Epithelial cell of esophagus (primary cell): ENCODE measurements around the gene NCAPD2.
"Not testable (repeated sequence)": the region's sequence is repeated elsewhere in the genome, so short reads cannot be mapped to it uniquely, and the experiment has no call there.

ENCODE experiments used
- DNase-seq: peaks from one replicate; pipeline ENCODE4 v3.0.0; 2010; ENCODE audit warnings: low read depth
- H3K4me3 ChIP-seq: 2 replicates; pipeline ENCODE4 v1.5.1; 2011; ENCODE audit warnings: mild to moderate bottlenecking, low read length, control low read depth
- TF ChIP-seq, protein P1 (sequence below): IDR thresholded peaks from 2 replicates; pipeline ENCODE4 v1.5.1; 2011; ENCODE audit warnings: low read depth, mild to moderate bottlenecking, low read length, control low read depth, inconsistent platforms; ENCODE audit not compliant: insufficient read depth; ENCODE audit errors: missing control alignments

NCAPD2 gene

DNA sequence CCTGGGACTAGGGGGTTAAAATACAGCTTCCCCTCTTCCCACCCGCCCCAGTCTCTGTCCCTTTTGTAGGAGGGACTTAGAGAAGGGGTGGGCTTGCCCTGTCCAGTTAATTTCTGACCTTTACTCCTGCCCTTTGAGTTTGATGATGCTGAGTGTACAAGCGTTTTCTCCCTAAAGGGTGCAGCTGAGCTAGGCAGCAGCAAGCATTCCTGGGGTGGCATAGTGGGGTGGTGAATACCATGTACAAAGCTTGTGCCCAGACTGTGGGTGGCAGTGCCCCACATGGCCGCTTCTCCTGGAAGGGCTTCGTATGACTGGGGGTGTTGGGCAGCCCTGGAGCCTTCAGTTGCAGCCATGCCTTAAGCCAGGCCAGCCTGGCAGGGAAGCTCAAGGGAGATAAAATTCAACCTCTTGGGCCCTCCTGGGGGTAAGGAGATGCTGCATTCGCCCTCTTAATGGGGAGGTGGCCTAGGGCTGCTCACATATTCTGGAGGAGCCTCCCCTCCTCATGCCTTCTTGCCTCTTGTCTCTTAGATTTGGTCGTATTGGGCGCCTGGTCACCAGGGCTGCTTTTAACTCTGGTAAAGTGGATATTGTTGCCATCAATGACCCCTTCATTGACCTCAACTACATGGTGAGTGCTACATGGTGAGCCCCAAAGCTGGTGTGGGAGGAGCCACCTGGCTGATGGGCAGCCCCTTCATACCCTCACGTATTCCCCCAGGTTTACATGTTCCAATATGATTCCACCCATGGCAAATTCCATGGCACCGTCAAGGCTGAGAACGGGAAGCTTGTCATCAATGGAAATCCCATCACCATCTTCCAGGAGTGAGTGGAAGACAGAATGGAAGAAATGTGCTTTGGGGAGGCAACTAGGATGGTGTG lies 42.3 kb downstream of the NCAPD2 start:
- no peak for DNase-seq
- H3K4me3 ChIP-seq, result peak overlapping the region; percentile 97
- TF ChIP-seq, protein P1, sequence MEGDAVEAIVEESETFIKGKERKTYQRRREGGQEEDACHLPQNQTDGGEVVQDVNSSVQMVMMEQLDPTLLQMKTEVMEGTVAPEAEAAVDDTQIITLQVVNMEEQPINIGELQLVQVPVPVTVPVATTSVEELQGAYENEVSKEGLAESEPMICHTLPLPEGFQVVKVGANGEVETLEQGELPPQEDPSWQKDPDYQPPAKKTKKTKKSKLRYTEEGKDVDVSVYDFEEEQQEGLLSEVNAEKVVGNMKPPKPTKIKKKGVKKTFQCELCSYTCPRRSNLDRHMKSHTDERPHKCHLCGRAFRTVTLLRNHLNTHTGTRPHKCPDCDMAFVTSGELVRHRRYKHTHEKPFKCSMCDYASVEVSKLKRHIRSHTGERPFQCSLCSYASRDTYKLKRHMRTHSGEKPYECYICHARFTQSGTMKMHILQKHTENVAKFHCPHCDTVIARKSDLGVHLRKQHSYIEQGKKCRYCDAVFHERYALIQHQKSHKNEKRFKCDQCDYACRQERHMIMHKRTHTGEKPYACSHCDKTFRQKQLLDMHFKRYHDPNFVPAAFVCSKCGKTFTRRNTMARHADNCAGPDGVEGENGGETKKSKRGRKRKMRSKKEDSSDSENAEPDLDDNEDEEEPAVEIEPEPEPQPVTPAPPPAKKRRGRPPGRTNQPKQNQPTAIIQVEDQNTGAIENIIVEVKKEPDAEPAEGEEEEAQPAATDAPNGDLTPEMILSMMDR, result no peak

DNA sequence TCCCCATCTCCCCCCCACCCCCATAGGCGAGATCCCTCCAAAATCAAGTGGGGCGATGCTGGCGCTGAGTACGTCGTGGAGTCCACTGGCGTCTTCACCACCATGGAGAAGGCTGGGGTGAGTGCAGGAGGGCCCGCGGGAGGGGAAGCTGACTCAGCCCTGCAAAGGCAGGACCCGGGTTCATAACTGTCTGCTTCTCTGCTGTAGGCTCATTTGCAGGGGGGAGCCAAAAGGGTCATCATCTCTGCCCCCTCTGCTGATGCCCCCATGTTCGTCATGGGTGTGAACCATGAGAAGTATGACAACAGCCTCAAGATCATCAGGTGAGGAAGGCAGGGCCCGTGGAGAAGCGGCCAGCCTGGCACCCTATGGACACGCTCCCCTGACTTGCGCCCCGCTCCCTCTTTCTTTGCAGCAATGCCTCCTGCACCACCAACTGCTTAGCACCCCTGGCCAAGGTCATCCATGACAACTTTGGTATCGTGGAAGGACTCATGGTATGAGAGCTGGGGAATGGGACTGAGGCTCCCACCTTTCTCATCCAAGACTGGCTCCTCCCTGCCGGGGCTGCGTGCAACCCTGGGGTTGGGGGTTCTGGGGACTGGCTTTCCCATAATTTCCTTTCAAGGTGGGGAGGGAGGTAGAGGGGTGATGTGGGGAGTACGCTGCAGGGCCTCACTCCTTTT lies 43.1 kb downstream of the NCAPD2 start:
- TF ChIP-seq, protein P1, result no peak
- H3K4me3 ChIP-seq, result peak overlapping the region; percentile 97
- no peak for DNase-seq

DNA sequence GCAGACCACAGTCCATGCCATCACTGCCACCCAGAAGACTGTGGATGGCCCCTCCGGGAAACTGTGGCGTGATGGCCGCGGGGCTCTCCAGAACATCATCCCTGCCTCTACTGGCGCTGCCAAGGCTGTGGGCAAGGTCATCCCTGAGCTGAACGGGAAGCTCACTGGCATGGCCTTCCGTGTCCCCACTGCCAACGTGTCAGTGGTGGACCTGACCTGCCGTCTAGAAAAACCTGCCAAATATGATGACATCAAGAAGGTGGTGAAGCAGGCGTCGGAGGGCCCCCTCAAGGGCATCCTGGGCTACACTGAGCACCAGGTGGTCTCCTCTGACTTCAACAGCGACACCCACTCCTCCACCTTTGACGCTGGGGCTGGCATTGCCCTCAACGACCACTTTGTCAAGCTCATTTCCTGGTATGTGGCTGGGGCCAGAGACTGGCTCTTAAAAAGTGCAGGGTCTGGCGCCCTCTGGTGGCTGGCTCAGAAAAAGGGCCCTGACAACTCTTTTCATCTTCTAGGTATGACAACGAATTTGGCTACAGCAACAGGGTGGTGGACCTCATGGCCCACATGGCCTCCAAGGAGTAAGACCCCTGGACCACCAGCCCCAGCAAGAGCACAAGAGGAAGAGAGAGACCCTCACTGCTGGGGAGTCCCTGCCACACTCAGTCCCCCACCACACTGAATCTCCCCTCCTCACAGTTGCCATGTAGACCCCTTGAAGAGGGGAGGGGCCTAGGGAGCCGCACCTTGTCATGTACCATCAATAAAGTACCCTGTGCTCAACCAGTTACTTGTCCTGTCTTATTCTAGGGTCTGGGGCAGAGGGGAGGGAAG lies 43.9 kb downstream of the NCAPD2 start:
- TF ChIP-seq, protein P1, result peak; percentile 75
- not testable (repeated sequence) for H3K4me3 ChIP-seq
- peak; percentile 87 for DNase-seq

DNA sequence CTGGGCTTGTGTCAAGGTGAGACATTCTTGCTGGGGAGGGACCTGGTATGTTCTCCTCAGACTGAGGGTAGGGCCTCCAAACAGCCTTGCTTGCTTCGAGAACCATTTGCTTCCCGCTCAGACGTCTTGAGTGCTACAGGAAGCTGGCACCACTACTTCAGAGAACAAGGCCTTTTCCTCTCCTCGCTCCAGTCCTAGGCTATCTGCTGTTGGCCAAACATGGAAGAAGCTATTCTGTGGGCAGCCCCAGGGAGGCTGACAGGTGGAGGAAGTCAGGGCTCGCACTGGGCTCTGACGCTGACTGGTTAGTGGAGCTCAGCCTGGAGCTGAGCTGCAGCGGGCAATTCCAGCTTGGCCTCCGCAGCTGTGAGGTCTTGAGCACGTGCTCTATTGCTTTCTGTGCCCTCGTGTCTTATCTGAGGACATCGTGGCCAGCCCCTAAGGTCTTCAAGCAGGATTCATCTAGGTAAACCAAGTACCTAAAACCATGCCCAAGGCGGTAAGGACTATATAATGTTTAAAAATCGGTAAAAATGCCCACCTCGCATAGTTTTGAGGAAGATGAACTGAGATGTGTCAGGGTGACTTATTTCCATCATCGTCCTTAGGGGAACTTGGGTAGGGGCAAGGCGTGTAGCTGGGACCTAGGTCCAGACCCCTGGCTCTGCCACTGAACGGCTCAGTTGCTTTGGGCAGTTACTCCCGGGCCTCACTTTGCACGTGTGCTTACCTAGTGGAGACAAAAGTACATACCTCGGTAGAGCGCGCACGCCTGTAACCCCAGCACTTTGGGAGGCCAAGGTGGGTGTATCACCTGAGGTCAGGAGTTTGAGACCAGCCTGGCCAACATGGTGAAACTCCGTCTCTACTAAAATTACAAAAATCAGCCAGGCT lies 44.8 kb downstream of the NCAPD2 start:
- DNase-seq, result peak; percentile 66

DNA sequence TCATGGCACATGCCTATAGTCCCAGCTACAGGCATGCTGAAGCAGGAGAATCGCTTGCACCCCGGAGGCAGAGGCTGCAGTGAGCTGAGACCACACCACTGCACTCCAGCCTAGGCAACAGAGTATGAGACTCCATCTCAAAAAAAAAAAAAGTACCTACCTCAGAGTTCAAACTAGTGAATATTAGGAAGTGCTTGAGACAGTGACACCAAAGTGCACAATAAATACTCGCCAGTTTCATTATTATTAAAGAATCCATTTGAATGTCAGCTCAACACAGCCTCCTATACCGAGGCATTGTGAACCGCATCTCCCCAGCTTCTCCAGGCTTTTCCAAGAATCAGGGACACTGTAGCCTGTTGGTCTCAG lies 45.4 kb downstream of the NCAPD2 start:
- no peak overlapping the region for H3K4me3 ChIP-seq
- TF ChIP-seq, protein P1, result no peak
- peak; percentile 25 for DNase-seq

More for the DNA sequence above, 44.8 kb downstream of the NCAPD2 start:
- no peak overlapping the region for H3K4me3 ChIP-seq
- TF ChIP-seq, protein P1, result no peak

DNA sequence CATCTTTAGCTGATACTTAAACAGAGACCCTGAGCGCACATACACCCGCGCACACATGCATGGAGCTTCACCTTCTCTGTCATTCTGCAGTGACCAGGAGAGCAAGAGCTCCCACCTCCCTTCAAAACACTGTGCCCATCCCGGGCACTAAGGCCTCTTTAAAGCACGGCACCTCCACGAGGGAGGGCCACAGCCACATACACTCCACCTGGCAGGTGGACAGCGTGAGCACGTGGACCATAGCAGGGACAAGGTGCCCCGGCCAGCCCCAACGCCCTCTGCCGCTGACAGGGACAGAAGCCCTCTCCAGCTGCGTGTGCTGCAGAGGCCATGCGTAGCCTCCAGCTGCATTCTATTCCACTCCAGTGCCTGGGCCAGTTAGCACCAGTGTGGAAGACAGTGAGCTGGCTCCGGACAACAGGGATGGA lies 45.8 kb downstream of the NCAPD2 start:
- DNase-seq, result no peak
- TF ChIP-seq, protein P1, result no peak
- H3K4me3 ChIP-seq, result no peak overlapping the region
